AG09309 (cell line): Measurements from ENCODE around the gene BMI1.
A peak's percentile ranks its signal among the peaks of the same experiment; 100 is the strongest.

ENCODE experiments used
- DNase-seq: peaks from one replicate; pipeline ENCODE4 v3.0.0-alpha.2; 2010; ENCODE audit warnings: low read depth
- H3K4me3 ChIP-seq: 2 replicates; pipeline ENCODE4 v1.5.1; 2011; ENCODE audit warnings: mild to moderate bottlenecking, low read depth, low read length, moderate library complexity; ENCODE audit not compliant: control insufficient read depth
- CTCF ChIP-seq: IDR thresholded peaks from 2 replicates; pipeline ENCODE4 v1.5.1; 2011; ENCODE audit warnings: mild to moderate bottlenecking, low read depth, low read length, inconsistent platforms; ENCODE audit not compliant: insufficient read depth, control insufficient read depth; ENCODE audit errors: missing control alignments

The BMI1 gene

DNA sequence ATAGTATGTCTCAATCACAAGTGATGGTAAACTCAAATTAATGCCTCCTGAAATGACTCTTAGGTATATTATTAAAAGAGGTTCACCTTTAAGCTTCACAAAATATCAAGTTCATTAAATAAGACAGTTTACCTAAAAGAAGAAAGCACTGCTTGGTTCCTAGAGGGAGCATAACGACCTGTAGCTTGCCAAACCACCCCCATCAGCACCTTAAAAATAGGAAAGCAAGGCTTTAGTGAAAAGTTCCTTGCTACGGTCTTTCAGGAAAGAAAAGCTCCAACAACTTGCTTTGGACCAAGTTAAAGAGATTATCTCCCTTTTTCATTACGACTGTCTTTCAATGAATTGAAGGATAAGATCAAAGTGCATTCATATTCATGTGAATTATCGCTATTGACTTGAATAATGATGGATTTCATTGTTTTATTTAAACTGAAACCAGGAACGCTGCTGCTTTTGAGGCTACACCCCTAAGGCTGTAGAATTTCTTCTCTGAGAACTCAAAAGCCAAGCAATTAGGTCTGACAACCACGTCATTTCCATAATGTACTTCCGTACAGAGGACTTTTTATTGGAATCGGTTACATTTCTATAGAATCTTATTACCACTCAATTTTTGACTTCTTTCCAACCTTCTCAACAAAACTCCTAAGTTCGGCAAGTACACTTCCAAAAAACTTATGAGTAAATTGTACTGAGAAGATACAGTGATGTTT is 17.4 kb downstream of the BMI1 start:
- H3K4me3 ChIP-seq: no peak overlapping the region
- TF ChIP-seq CTCF: no peak
- no peak for DNase-seq

- no peak for TF ChIP-seq CTCF
- DNase-seq: no peak
Observed at GRCh38 chr10:22338931-22339330, 18.0 kb downstream of the BMI1 start.

GRCh38 chr10:22339761-22340328 is 18.9 kb downstream of the BMI1 start:
- no peak for TF ChIP-seq CTCF
- H3K4me3 ChIP-seq: no peak overlapping the region; the same call in 1 of the 2 replicates
- no peak for DNase-seq

More at GRCh38 chr10:22338931-22339330, 18.0 kb downstream of the BMI1 start:
- no peak overlapping the region for H3K4me3 ChIP-seq

DNA sequence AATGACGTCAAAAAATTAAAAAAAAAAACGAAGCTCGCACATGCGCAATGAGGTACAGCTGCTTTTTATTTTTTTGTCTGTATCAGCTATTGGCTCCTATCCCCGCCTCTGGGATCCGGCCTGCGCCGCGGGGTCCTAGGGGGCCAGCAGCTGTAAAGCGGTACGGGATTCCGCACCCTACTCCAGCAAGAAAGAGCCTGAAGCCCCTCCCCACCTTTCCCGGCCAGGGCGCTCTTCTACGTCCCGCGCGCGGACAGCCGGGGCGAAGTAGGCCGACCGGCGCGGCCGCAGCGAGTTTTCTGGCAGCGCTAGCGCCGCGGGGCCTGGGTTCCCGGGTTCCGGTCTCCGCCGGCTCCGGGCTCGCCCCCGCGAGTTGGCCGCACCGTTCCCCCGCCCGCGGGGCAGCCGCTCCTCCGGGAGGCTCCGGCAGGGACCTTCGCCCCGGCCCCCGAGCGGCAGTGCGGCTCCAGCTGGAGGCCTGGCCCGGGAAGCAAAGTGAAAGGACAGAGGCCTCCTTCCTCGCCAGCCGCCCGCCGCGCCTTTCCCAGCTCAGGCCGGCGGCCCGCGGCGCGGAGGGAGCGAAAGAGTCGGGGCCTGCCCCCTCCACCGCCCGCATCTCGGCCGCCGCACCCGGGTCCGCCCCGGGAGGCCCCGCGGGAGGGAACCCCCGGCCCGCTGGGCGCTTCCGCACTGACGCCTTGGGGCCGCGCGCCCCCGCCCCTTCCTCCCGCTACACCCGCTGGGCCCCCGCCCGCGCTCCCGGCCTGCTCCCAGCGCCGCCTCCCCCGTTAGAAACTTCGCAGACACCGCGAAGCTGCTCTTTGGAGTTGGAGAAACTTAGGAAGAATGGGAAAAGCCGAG is 19.7 kb downstream of the BMI1 start:
- no peak for DNase-seq
- peak overlapping the region; percentile 61 for H3K4me3 ChIP-seq

DNA sequence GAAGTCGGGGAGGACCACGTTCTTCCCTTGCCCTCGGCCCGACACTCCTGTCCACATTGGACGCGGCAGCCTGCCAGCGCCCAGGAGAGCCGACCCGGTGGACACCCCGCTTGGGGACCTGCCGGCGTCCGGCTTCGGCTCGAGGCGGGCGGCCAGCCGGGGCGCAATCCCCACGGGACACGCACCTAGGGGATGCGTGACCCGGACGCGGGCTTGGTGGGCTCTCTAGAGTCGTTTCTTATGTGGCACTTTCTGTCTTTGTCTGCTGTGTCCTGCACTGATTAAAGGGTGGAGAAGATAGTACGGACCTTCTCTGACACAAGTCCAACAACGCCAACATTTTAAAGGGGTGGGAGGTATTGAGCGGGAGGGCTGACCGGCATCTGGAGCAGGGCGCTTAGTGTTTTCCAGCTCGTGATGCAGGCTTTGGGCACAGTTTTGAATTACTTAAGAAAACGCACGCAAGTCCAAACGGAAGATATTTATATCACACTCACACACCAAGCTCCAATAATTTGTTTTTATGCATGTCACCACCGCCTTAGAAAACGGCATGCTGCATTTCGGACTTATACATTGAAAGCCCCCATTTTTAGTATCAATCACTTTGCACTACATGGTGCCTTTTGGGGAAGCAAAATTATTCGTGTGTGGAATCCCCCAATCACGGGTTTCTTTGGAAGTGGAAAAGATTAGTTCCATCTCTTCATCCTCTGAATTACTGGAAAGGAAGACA is 20.5 kb downstream of the BMI1 start:
- no peak for DNase-seq
- no peak for TF ChIP-seq CTCF
- peak overlapping the region; percentile 61 for H3K4me3 ChIP-seq

More for the DNA sequence above, 19.7 kb downstream of the BMI1 start:
- TF ChIP-seq CTCF: no peak

DNA sequence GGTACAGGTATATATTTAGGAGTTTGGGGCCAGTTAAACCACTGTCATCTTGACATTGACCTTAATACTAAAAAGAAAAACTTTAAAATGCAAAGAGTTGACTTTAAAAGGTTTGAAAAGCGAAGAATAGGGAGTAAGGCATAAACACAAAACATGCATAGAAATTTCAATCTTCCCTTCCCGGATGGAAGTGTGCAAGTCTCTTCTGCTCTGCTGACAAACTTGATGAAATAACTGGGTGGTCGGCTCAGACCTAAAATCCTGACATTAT is 21.0 kb downstream of the BMI1 start:
- no peak overlapping the region for H3K4me3 ChIP-seq
- TF ChIP-seq CTCF: no peak
- no peak for DNase-seq
